Psoas muscle (tissue), 8 donors: Measurements from ENCODE around the gene PLAAT1. TPM values are rescaled to one million over a fixed set of nuclear protein-coding genes. Genes with fewer than 3 reads are reported as not detected.

Source experiments
- ATAC-seq, 4 donors: fragments of 200-7000 bp; cut with Tn5 transposase; one replicate each; pipeline ENCODE4 v1.9.1; 2020; ENCODE audit warnings: moderate library complexity in 3 of 4, mild to moderate bottlenecking in 2 of 4
- DNase-seq, 2 donors: peaks; one replicate each; pipeline ENCODE4 v3.0.0-alpha.2; 2020
- H3K27ac ChIP-seq: fragments of 200-600 bp; one replicate; pipeline ENCODE4 v1.8.0; 2022
- H3K27me3 ChIP-seq, 3 donors: fragments of 200-600 bp in 1 of 3; one replicate each; pipeline versions ENCODE4 v1.6.1 to v1.8.0; 2013 to 2022; ENCODE audit warnings: low read length in 2 of 3, mild to moderate bottlenecking in 2 of 3, moderate library complexity in 1 of 3; ENCODE audit not compliant: insufficient read depth in 3 of 3
- H3K36me3 ChIP-seq, 2 donors: fragments of 200-600 bp in 1 of 2; one replicate each; pipeline versions ENCODE4 v1.6.1 to v1.8.0; 2013 to 2022; ENCODE audit warnings: low read depth in 1 of 2, mild to moderate bottlenecking in 1 of 2, moderate library complexity in 1 of 2; ENCODE audit not compliant: insufficient read depth in 1 of 2
- H3K4me1 ChIP-seq: fragments of 200-600 bp; one replicate; pipeline ENCODE4 v1.8.0; 2022
- H3K4me3 ChIP-seq: fragments of 200-600 bp; one replicate; pipeline ENCODE4 v1.8.0; 2022; ENCODE audit warnings: mild to moderate bottlenecking
- H3K9me3 ChIP-seq: fragments of 200-600 bp; one replicate; pipeline ENCODE4 v1.8.0; 2022
- WGBS, 3 donors: extraction: QIAGEN DNeasy Blood & Tissue Kit; methylation state at CpG; one replicate each; pipeline versions ENCODE4 v1.1.6 to v1.1.7; 2013; 5-methylcytosine and 5-hydroxymethylcytosine counted together
- intact Hi-C, 2 donors: fragments of 100-400 bp; cut with DNase I; formaldehyde crosslinking; loops; one replicate each; pipeline versions ENCODE4 v1.11.0 to v1.14.2; 2022
- polyA plus RNA-seq, 3 donors: library from polyadenylated mRNA; stranded (reverse); fragments of 200-250 nt; gene quantifications; one replicate each; pipeline ENCODE4 v1.2.3, GENCODE V29; 2013
- total RNA-seq, 4 donors: library from RNA; stranded (reverse); fragmentation: NEBNext Ultra II Directional in 2 of 4; extraction: Animal tissue kit (Norgen Biotek cat#: 25700) in 2 of 4; gene quantifications; one replicate each; pipeline versions ENCODE4 v1.2.1 to v1.2.4, GENCODE V29; 2021 to 2023
- TF ChIP-seq, protein P1 (sequence below): fragments of 200-600 bp; IDR thresholded peaks from one replicate; pipeline ENCODE4 v1.8.0; 2022; ENCODE audit warnings: antibody characterized with exemption
- donor health status: healthy with polysubstance abuse.
- donor health status: DM: no; HTN: no; CAD: no; lungs with moderate emphysema.
- donor health status: Bipolar disorder and iron deficiency.
- donor health status: healthy.
- donor health status: DM: yes; HTN: yes; CAD: no.
- donor health status: DM: no; HTN: no; CAD: no.
- donor health status: DM: no; HTN: no; CAD: no.
- donor health status: DM: yes; HTN: yes; CAD: no.

PLAAT1 gene
- total and polyA plus RNA-seq, 7 donors, result 10.8 to 26.2 (median 21.4) TPM

DNA sequence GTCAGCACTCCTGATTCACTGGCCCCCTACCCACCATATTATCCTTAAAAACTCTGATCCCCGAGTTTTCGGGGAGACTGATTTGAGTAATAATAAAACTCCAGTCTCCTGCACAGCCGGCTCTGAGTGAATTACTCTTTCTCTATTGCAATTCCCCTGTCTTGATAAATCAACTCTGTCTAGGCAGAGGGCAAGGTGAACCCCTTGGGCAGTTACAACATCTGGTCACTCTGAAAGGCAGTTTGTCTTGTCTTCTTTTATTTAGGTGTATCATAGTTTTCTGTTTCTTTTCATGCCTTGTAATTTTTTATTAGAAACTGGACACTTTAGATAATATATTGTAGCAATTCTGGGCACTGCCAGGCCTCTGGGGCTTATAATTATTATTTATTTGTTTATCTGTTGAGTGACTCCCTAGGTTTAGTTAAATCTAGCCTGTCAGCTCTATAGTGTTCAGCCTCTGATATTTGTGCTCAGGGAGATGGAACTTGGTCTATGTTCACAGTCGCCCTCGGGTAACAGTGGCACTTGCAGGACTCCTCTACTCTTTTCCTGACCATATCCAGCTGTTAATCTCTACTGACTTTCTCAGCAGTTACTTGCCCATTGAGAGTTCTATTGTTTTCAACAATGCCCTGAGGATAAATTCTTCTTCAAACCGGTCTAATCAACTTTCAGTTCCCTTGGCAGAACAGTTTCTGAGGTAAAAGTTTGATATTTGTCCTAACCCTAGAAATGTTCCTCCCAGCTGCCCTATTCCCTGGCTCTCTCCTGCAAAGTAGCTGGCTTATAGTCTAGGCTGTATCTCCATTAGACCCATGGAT is 15.5 kb upstream of the PLAAT1 start:
- Histone ChIP-seq H3K27me3 (no peaks in the 10 kb centered on the region), H3K36me3 (no peaks in the 10 kb centered on the region), H3K27ac (no peak overlapping the region), H3K4me1 (no peaks in the 10 kb centered on the region), H3K9me3 (no peaks in the 10 kb centered on the region), H3K4me3 (no peak overlapping the region)
- intact Hi-C loops, result no loop called here
- WGBS, 3 donors, result 79 to 85% (median 84%) methylated on average over 6 of the region's 6 CpGs
- DNase-seq, result no peak
- no peak for ATAC-seq
- TF ChIP-seq, protein P1, sequence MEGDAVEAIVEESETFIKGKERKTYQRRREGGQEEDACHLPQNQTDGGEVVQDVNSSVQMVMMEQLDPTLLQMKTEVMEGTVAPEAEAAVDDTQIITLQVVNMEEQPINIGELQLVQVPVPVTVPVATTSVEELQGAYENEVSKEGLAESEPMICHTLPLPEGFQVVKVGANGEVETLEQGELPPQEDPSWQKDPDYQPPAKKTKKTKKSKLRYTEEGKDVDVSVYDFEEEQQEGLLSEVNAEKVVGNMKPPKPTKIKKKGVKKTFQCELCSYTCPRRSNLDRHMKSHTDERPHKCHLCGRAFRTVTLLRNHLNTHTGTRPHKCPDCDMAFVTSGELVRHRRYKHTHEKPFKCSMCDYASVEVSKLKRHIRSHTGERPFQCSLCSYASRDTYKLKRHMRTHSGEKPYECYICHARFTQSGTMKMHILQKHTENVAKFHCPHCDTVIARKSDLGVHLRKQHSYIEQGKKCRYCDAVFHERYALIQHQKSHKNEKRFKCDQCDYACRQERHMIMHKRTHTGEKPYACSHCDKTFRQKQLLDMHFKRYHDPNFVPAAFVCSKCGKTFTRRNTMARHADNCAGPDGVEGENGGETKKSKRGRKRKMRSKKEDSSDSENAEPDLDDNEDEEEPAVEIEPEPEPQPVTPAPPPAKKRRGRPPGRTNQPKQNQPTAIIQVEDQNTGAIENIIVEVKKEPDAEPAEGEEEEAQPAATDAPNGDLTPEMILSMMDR, result no peak

DNA sequence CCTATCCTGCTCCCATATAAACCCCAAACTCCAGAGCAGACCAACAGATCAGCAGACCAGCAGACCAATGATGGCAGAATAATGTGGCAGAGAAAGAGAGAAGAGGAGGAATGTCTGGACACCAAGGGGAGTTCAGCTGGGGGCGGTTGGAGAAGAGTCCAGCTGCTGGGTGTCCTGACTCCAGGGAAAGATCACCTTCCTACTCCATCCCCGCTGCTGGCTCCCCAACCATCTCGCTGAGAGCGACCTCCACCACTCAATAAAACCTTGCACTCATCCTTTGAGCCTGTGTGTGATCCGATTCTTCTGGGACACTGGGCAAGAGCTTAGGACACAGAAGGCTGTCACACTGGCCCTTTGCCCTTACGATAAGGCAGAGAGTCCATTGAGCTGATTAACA is 12.8 kb upstream of the PLAAT1 start:
- H3K4me1 ChIP-seq, result no peaks in the 10 kb centered on the region
- no peak overlapping the region for H3K27ac ChIP-seq
- WGBS, 3 donors, result 88 to 96% (median 93%) methylated on average over 6 of the region's 6 CpGs
- no peaks in the 10 kb centered on the region for H3K27me3 ChIP-seq
- H3K9me3 ChIP-seq, result no peaks in the 10 kb centered on the region
- no peaks in the 10 kb centered on the region for H3K36me3 ChIP-seq
- ATAC-seq, result no peak
- TF ChIP-seq, protein P1, result no peak
- intact Hi-C loops, result no loop called here
- H3K4me3 ChIP-seq, result no peak overlapping the region
- no peak for DNase-seq

DNA sequence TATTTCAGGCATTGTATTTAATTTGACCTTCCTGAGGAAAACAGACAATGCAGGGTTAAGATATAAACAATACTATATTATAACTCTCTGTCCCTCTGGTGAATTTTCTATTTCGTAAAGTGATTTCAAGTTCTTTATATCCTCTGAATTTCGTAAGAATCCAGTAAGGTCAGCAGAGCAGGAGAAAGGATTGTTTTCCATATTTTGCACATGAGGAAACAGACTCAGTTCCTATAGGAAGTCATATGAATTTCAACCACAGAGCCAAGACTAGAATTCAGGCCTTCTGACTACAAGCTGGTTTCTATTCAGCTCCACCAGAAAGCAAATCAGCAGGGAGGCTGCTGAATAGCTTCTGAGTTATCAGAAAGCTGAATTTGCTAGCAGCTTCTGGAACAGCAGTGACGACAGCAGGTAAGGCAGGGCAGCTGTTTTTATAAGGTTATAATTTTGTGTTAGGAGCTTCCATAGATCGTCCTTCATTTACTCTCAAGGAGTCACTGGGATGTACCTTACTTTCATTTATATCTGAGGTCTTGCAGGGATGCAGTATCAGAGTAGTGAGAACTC is 11.1 kb upstream of the PLAAT1 start:
- H3K4me1 ChIP-seq, result no peaks in the 10 kb centered on the region
- DNase-seq, result no peak
- no peak for ATAC-seq
- no peaks in the 10 kb centered on the region for H3K36me3 ChIP-seq
- 85 to 87% (median 86%) methylated on average over 4 of the region's 4 CpGs for WGBS, 3 donors
- H3K27me3 ChIP-seq, result no peaks in the 10 kb centered on the region
- H3K9me3 ChIP-seq, result no peaks in the 10 kb centered on the region
- intact Hi-C loops, result no loop called here
- H3K27ac ChIP-seq, result no peak overlapping the region
- TF ChIP-seq, protein P1, result no peak
- no peak overlapping the region for H3K4me3 ChIP-seq

DNA sequence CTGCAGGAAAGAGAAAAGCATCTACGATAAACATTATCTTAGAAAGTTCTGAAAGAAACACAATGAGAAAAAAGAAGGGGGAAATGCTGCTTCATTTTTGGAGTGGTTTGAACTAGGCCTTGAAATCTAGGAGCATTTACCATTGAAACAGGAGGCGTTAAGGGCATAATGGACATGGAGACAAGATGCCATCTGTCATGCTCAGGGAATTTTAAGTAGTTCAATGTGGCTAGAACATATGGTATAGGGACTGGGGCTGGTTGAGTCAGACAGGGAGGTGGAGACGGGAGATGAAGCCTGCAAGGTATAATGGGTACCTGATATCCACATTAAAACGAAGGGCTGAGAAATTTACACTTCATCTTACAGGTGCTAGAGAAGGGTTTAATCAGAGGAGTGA is 10.4 kb upstream of the PLAAT1 start:
- intact Hi-C loops, result no loop called here

More for the DNA sequence above, 10.4 kb upstream of the PLAAT1 start:
- H3K27me3 ChIP-seq, result no peaks in the 10 kb centered on the region
- no peak for ATAC-seq
- no peak overlapping the region for H3K4me3 ChIP-seq
- no peak for DNase-seq
- 85 to 87% (median 86%) methylated on average over 4 of the region's 4 CpGs for WGBS, 3 donors
- H3K27ac ChIP-seq, result no peak overlapping the region
- H3K9me3 ChIP-seq, result no peaks in the 10 kb centered on the region
- TF ChIP-seq, protein P1, result no peak
- no peaks in the 10 kb centered on the region for H3K4me1 ChIP-seq
- H3K36me3 ChIP-seq, result no peaks in the 10 kb centered on the region
